DOHH2 (cell line): Measurements from ENCODE around the gene IWS1.

ENCODE experiments used
- H3F3A ChIP-seq: fragments of 200-600 bp; sonication (generic), shearing (Covaris generic); 2 replicates; pipeline ENCODE4 v1.6.0; 2016; ENCODE audit warnings: antibody characterized with exemption, mild to moderate bottlenecking; ENCODE audit not compliant: control insufficient read depth, insufficient read depth
- H3K27ac ChIP-seq: fragments of 200-600 bp; sonication (generic); 2 replicates; pipeline ENCODE4 v1.5.1; 2014; ENCODE audit warnings: low read depth, mild to moderate bottlenecking, low read length, moderate library complexity
- H3K27me3 ChIP-seq: fragments of 200-600 bp; sonication (generic); 2 replicates; pipeline ENCODE4 v1.6.1; 2014; ENCODE audit warnings: mild to moderate bottlenecking, low read length, mixed read lengths; ENCODE audit not compliant: control insufficient read depth
- H3K36me3 ChIP-seq: fragments of 200-600 bp; sonication (generic); 2 replicates; pipeline ENCODE4 v1.6.1; 2014; ENCODE audit warnings: mild to moderate bottlenecking, low read length, moderate library complexity, mixed read lengths; ENCODE audit not compliant: control insufficient read depth
- H3K4me1 ChIP-seq: fragments of 200-600 bp; sonication (generic); 2 replicates; pipeline ENCODE4 v1.6.1; 2014; ENCODE audit warnings: mild to moderate bottlenecking, low read length, mixed read lengths; ENCODE audit not compliant: control insufficient read depth
- H3K4me2 ChIP-seq: fragments of 200-600 bp; sonication (generic); 2 replicates; pipeline ENCODE4 v1.6.0; 2014; ENCODE audit warnings: mild to moderate bottlenecking, low read length, moderate library complexity
- H3K4me3 ChIP-seq: fragments of 200-600 bp; sonication (generic); 2 replicates; pipeline ENCODE4 v1.5.1; 2014; ENCODE audit warnings: mild to moderate bottlenecking, low read length, mixed read lengths
- H3K79me2 ChIP-seq: fragments of 200-600 bp; sonication (generic); 2 replicates; pipeline ENCODE4 v1.6.1; 2014; ENCODE audit warnings: mild to moderate bottlenecking, low read length, mixed read lengths; ENCODE audit not compliant: control insufficient read depth
- H3K9me2 ChIP-seq: fragments of 200-600 bp; sonication (generic); replicated peaks from 2 replicates; pipeline ENCODE4 v1.6.1; 2014; ENCODE audit warnings: mild to moderate bottlenecking, low read length, mixed read lengths; ENCODE audit not compliant: control insufficient read depth
- H3K9me3 ChIP-seq: fragments of 200-600 bp; sonication (generic); 2 replicates; pipeline ENCODE4 v1.6.1; 2014; ENCODE audit warnings: antibody characterized with exemption, low read length, mixed read lengths; ENCODE audit not compliant: control insufficient read depth, insufficient read depth
- H4K20me1 ChIP-seq: fragments of 200-600 bp; sonication (generic); 2 replicates; pipeline ENCODE4 v1.6.0; 2014; ENCODE audit warnings: low read depth, mild to moderate bottlenecking, antibody characterized with exemption, low read length, moderate library complexity; ENCODE audit not compliant: control insufficient read depth, insufficient read depth
- CTCF ChIP-seq: fragments of 200-600 bp; sonication (generic); IDR thresholded peaks from one replicate; pipeline ENCODE4 v1.5.1; 2014; ENCODE audit warnings: antibody characterized with exemption, mild to moderate bottlenecking, low read depth, low read length; ENCODE audit not compliant: poor library complexity, severe bottlenecking
- EZH2phosphoT487 ChIP-seq: fragments of 200-600 bp; sonication (generic); IDR thresholded peaks from 2 replicates; pipeline ENCODE4 v1.6.1; 2017; ENCODE audit warnings: borderline replicate concordance, mild to moderate bottlenecking, antibody characterized with exemption, low read length, moderate library complexity, mixed read lengths

The IWS1 gene

GRCh38 chr2:127565261-127566138 is 39.2 kb upstream of the IWS1 start:
- Histone ChIP-seq H3K27ac (no peak overlapping the region), H3K4me1 (peaks cover 6% of the 10 kb centered on the region; the same call in 1 of the 2 replicates), H3F3A (no peaks in the 10 kb centered on the region), H3K27me3 (peaks cover 24% of the 10 kb centered on the region), H3K9me2 (no peaks in the 10 kb centered on the region), H3K36me3 (no peaks in the 10 kb centered on the region), H3K79me2 (no peaks in the 10 kb centered on the region), H3K9me3 (no peaks in the 10 kb centered on the region), H3K4me2 (no peak overlapping the region), H3K4me3 (no peak overlapping the region), H4K20me1 (no peaks in the 10 kb centered on the region)
- TF ChIP-seq EZH2phosphoT487 (no peak), CTCF (no peak)

- no peaks in the 10 kb centered on the region for H3K9me2 ChIP-seq
- H3K36me3 ChIP-seq, result no peaks in the 10 kb centered on the region
- no peaks in the 10 kb centered on the region for H3F3A ChIP-seq
- no peaks in the 10 kb centered on the region for H3K79me2 ChIP-seq
- H3K4me1 ChIP-seq, result peaks cover 6% of the 10 kb centered on the region; the same call in 1 of the 2 replicates
- no peak overlapping the region for H3K4me2 ChIP-seq
- H3K27ac ChIP-seq, result no peak overlapping the region
- no peaks in the 10 kb centered on the region for H4K20me1 ChIP-seq
- H3K27me3 ChIP-seq, result peaks cover 15% of the 10 kb centered on the region
- H3K4me3 ChIP-seq, result no peak overlapping the region
- H3K9me3 ChIP-seq, result no peaks in the 10 kb centered on the region
- TF ChIP-seq EZH2phosphoT487 (no peak), CTCF (no peak)
Measured at GRCh38 chr2:127564429-127565260, 38.4 kb upstream of the IWS1 start.

GRCh38 chr2:127563458-127564428 is 37.5 kb upstream of the IWS1 start:
- H3F3A ChIP-seq, result no peaks in the 10 kb centered on the region
- H3K79me2 ChIP-seq, result no peaks in the 10 kb centered on the region
- TF ChIP-seq CTCF (no peak), EZH2phosphoT487 (no peak)
- no peak overlapping the region for H3K4me2 ChIP-seq
- H3K4me3 ChIP-seq, result no peak overlapping the region
- peaks cover 6% of the 10 kb centered on the region; the same call in 1 of the 2 replicates for H3K4me1 ChIP-seq
- no peaks in the 10 kb centered on the region for H4K20me1 ChIP-seq
- H3K9me3 ChIP-seq, result no peaks in the 10 kb centered on the region
- no peaks in the 10 kb centered on the region for H3K36me3 ChIP-seq
- H3K9me2 ChIP-seq, result no peaks in the 10 kb centered on the region
- H3K27me3 ChIP-seq, result peaks cover 20% of the 10 kb centered on the region
- H3K27ac ChIP-seq, result no peak overlapping the region
